Jurkat, Clone E6-1 (cell line): ENCODE results near the gene PGAM4. TPM values are rescaled to one million over a fixed set of nuclear protein-coding genes. Genes with fewer than 3 reads are reported as not detected.
"Not testable (repeated sequence)": the region's sequence is repeated elsewhere in the genome, so short reads cannot be mapped to it uniquely, and the experiment has no call there.

Experiments used
- DNase-seq: peaks from one replicate; pipeline ENCODE4 v3.0.0-alpha.2; 2011; ENCODE audit warnings: low read depth, low spot score
- H3K4me3 ChIP-seq: 2 replicates; pipeline ENCODE4 v1.5.1; 2011; ENCODE audit warnings: mild to moderate bottlenecking, low read length, control low read depth, moderate library complexity
- polyA plus RNA-seq: library from polyadenylated mRNA; unstranded; fragments of >200 nt; gene quantifications from one replicate; pipeline ENCODE4 v1.2.1, GENCODE V29; 2012; ENCODE audit warnings: missing spikeins; ENCODE audit not compliant: insufficient read length, insufficient read depth

The PGAM4 gene
- polyA plus RNA-seq, result 2.0 TPM

DNA sequence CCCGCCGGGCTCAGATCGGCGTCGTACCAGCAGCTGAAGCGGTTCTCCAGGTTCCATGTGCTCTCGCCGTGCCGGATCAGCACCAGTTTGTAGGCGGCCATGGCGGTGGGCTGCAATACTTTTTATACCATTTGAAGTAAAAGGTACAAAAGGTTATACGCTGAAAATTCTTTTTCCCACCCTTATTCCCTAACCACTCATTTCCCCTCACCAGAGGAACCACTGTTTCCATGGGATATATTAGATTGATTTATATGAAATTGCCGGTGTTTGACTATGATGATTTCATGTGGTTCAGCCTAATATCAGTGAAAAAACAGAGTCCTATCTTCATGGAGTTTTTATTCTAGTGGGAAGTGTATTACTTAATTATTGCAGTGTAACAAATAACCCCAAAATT, at the start of gene PGAM4:
TSS of gene PGAM4 (minus strand) at position 101 of the 400 bp plus-strand sequence. CDS start at position 101, 0 bp downstream.
- DNase-seq, result no peak
- H3K4me3 ChIP-seq, result no peak within 1 kb of the TSS

DNA sequence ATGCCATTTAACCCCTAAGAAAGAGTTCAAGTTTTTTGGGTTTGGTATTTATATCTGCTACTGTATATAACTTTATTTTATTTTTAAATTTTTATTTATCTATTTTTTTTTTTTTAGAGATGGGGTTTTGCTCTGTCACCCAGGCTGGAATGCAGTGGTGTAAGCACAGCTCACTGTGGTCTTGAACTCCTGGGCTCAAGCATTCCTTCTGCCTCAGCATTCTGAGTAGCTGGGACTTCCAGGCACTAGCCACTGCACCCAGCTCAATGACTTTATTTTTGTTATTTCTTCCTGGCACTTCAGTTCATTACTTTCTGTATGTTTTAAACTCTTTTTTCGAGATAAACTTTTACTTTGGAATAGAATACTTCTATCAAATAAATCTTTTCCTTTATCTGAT, 42.4 kb upstream of the PGAM4 start:
- no peak for DNase-seq

DNA sequence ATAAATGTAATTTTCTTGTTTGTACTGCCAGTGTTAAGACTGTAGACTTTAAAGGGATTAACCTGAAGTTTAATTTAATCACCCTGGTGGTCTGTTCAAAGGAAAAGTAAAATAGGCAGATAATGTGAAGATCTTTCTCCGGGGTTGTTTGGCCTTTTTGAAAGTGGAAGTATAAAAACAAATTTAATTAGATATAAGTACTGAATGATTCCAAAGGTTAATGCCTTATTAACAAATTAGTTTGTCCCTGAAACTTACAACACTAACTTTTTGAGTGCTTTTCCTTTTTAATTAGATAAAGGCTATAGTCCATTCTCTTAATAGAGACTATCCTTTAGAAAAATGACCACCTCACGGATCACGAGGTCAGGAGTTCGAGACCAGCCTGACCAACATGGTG, 10.4 kb upstream of the PGAM4 start:
- H3K4me3 ChIP-seq, result no peak overlapping the region

More for the DNA sequence above, 42.4 kb upstream of the PGAM4 start:
- no peak overlapping the region for H3K4me3 ChIP-seq

DNA sequence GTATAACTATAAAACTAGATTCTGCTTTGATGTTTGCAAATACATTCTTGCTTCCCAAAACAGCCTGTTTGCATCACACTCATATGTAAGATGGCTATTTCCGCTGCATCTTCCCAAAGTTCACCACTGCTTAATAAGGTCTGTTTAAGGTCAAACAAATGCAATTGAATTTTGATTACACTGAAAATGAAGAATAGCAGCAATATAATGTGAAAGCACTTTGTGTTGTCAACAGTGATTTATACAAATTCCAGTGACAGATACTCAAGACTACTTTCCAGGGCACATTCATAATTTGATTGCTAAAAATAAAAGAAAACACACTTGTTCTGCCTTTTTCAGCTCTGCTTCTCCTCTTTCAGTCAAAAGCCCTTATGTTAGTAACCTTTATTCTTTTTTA, 8.1 kb upstream of the PGAM4 start:
- no peak overlapping the region for H3K4me3 ChIP-seq

More for the DNA sequence above, 10.4 kb upstream of the PGAM4 start:
- no peak for DNase-seq

DNA sequence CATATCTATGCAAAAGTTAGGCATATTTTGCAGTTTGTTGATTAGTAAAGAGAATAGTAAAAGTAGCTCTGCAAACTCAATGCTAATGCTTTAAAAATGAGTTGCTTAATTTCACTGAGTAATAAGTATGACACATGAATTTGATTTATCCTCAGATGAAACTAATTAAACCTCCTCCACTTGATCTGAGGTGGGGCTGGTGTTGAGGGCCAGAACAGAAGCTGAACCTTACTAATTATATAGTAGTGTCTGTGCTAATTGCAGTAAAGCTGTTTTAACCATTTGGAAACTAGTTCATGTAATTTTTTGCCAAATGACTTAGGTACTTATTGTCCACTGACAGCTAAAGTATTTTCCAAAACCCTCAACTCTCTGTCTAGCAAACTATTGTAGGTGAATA, 7.7 kb upstream of the PGAM4 start:
- DNase-seq, result no peak
- no peak overlapping the region for H3K4me3 ChIP-seq

More for the DNA sequence above, 8.1 kb upstream of the PGAM4 start:
- DNase-seq, result no peak

DNA sequence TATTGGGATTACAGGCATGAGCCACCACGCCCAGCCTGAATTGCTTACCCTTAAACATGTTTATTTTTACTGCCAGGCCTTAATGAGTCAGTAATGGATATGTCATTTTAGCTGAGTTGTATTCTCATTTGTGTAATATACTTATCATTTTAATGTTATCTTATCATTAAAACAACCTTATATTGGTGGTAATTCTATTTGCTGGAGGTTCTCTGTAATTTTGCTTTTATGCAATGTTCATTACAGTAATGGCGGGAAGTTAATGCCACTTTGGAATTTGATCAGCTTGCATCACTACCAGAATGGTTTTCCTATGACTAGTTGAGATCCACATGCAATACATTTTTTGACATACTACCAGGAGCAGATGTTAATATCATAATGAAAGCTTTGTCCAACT, 6.3 kb upstream of the PGAM4 start:
- no peak for DNase-seq
- H3K4me3 ChIP-seq, result no peak overlapping the region

DNA sequence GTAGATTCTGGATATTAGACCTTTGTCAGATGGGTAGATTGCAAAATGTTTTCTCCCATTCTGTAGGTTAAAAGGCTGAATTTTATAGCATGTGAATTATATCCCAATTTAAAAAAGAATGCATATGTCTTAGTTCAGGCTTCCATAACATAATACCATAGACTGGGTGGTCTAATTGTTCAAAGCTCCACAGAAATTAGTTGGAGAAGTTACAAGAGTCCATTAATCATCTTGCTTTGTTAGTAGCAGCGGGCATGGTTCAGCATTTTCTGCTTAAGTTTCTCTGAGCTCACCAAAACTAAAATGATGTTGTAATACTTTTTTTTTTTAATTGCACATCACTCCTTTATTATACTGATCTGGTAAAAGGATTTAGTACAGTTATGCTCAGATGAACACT, 1.8 kb downstream of the PGAM4 start:
- H3K4me3 ChIP-seq, result no peak overlapping the region
- no peak for DNase-seq

DNA sequence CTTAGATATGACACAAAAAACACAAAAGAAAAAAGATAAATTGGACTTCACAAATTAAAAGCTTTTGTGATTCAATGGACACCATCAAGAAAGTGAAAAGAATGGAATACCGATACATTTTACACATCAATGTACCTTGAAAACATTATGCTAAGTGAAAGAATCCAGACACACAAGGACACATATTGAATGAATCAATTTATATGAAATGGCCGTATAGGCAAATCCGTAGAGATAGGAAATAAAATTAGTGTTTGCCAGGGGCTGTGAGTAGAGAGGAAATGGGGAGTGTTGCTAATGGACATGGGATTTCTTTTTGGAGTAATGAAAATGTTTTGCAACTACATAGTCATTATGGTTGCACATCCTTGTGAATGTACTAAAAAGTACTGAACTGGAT, 3.1 kb downstream of the PGAM4 start:
- H3K4me3 ChIP-seq, result no peak overlapping the region
- no peak for DNase-seq

DNA sequence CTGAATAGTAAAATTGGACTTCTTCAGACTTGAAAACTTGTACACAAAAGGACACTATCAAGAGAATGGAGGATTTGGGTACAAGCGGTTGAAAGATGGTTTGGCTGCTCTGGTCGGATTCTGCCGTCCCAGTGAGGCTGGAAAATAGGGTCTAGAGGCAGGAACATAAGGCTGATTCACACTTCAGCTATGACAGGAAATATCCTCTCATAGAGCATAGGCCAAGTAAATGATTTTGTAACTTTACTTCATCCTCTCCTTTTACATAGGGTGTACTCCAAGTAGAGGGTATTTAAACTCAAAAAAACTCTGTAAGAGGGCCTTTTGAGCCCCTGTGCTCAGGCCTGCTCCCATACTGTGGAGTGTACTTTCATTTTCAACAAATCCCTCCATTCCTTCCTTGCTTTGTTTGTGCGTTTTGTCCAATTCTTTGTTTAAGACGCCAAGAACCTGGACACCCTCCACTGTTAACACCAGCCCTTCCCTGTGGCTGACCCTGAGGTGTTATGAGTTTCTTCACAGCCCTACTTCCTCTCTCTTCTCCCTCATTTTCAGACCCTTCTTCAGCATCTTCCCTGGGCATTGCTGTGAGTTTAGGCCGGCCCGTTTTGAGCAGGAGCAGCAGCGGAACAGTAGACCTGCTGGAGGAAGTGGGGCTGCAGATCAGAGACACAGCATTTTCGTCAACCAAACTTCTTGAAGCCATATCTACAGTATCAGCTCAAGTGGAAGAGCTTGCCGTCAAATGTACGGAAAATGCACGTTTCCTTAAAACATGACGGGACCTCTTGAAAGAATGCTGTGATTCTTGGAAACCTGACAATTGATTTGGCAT, 7.2 kb downstream of the PGAM4 start:
- DNase-seq, result no peak
- no peak overlapping the region for H3K4me3 ChIP-seq

DNA sequence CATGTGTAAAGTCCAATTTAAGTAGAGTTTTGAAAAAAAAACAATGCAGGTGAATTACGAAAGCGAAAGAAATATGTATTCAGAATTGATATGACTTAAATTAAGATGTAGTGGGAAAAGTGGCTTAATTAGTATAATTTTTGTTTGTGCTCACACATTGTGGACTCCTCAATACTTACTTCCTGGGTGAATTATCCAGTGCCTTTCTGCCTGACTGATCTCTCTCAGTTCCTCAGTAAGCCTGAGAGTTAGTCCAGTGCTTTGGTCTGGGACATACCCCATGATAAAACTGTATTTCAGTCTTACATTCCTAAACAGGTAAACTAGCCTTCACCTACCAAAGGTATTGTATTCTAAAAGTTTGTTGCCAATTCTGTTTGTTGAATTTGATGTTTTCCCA, 8.4 kb downstream of the PGAM4 start:
- no peak overlapping the region for H3K4me3 ChIP-seq
- DNase-seq, result no peak

DNA sequence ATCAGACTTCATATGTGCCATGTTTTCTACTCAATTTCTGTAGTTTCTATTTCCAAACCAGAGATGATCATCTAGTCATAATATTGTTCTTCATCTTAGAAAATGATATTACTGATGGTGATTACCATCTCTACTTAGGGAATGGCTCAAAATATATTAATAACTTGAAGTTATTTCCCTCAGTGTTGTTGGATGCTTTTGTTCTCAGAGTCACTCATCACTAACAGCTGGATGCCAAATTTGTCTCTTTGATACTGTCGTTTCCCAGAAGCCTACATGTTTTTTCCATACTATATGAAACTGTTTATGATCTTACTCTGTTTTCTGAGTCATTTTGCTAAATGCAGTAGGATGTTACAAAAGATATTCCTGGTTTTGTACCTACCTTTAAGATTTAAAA, 8.9 kb downstream of the PGAM4 start:
- no peak for DNase-seq

DNA sequence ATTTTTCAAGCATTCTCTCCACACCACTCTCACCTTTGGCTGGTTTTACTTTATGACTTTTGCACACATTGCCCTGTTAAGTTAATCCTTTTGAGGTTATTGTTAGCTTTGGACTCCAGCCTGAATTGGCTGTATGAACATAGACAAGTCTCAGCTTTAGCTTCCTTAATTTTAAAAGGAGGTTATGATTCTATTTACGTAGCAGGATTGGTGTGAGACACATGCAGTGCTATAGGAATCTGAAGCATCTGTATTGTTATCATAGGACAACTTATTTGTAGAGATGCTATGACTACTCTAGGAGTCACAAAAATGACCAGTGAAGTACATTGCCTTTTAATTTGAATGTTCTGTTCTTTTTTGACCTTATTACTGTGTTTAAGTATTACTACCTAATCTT, 15.7 kb downstream of the PGAM4 start:
- no peak overlapping the region for H3K4me3 ChIP-seq
- no peak for DNase-seq

More for the DNA sequence above, 8.9 kb downstream of the PGAM4 start:
- no peak overlapping the region for H3K4me3 ChIP-seq

DNA sequence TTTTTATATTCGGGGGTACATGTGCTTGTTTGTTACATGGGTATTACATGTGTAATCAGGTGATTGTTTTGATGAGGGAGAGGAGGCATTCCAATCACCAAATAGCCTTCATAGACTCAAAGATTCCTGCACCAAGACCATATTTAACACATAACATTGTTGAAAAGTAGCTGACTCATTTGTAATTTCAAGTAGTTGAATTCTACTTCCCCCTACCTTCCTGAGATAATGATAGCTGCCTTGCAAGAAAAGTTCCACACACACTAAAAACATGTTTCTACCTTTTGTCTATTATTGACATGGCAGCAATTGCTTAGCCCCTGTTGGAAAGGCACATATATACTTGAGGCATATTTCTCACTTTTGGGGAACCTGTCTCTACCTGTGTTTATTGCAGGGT, 16.1 kb downstream of the PGAM4 start:
- no peak overlapping the region for H3K4me3 ChIP-seq
- DNase-seq, result no peak

DNA sequence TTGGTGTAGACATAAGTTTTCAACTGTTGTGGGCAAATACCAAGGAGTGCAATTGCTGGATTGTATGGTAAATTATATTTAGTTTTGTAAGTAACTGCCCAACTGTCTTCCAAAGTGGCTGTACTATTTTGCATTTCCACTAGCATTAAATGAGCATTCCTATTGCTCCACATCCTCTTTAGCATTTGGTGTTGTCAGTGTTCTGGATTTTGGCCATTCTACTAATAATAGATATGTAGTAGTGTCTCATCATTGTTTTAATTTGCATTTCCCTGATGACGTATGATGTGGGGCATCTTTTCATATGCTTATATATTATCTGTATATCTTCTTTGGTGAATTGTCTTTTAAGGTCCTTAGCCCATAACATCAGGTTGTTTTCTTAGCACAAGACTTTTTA, 17.3 kb downstream of the PGAM4 start:
- DNase-seq, result no peak

DNA sequence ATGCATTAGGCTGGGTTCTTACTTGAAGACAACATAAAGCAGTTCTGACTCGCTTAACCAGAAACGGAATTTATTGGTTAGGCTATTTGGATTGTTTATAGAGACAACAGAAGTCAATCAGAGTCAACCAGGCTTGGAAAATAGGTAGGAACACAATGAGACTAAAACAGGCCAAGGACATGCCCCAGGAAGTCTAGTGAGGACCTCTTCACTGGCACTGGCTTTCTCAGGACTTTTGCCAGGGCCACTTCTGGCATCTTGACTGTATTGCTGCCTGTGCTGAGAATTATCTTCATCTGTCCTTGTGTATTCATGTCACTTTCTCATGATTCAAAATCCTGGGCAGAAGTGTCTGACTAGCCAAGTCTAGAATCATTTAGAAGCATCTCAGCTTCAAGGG, 19.6 kb downstream of the PGAM4 start:
- DNase-seq, result no peak
- H3K4me3 ChIP-seq, result no peak overlapping the region

More for the DNA sequence above, 17.3 kb downstream of the PGAM4 start:
- no peak overlapping the region for H3K4me3 ChIP-seq

DNA sequence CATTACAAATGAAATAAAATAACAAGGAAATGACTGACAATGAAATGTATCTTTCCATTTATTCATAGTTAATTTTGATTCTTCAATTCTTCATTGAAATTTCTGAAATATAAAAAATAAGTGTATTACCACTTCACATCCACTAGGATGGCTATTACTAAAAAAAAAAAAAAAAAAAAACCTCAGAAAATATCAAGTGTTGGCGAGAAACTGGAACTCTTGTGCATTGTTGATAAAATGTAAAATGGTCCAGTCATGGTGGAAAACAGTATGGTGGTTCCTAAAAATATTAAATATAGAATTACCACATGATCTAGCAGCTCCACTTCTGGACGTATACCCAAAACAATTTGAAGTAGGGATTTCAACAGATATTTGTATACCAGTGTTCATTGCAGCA, 22.9 kb downstream of the PGAM4 start:
- DNase-seq, result no peak
- no peak overlapping the region for H3K4me3 ChIP-seq

DNA sequence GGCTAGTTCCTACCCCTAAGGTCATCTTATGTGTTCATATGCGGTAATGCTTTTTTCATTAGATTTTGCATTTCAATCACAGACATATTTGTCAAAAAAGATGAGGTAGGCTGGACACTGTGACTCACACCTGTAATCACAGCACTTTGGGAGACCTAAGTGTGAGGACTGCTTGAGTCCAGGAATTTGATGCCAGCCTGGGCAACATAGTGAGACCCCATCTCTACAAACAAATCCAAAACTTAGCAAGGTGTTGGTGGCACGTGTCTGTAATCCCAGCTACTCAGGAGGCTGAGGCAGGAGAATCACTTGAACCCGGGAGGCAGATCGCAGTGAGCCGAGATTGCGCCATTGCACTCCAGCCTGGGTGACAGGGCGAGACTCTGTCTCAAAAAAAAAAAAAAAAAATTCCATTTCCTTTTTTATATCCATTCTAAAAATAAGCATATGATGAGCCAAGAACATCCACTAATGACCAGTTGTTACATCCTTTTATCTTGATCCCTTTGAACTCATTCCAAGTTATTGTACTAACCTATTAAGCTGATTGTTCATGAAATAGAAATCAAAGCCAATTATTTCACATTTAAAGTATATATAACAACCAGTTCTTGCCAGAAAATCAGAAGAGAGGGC, 23.4 kb downstream of the PGAM4 start:
- no peak overlapping the region for H3K4me3 ChIP-seq
- no peak for DNase-seq

DNA sequence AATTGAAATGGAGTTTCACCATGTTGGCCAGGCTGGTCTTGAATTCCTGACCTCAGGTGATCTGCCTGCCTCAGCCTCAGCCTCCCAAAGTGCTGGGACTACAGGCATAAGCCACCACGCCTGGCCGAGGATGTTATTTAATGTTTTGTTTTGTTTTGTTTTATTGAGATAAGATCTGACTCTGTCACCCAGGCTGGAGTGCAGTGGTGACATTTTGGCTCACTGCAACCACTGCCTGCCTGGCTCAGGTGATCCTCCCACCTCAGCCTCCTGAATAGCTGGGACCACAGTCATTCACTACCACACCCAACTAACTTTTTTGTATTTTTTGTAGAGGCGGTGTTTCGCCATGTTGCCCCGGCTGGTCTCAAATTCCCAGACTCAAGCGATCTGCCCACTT, 24.4 kb downstream of the PGAM4 start:
- not testable (repeated sequence) for H3K4me3 ChIP-seq, DNase-seq

DNA sequence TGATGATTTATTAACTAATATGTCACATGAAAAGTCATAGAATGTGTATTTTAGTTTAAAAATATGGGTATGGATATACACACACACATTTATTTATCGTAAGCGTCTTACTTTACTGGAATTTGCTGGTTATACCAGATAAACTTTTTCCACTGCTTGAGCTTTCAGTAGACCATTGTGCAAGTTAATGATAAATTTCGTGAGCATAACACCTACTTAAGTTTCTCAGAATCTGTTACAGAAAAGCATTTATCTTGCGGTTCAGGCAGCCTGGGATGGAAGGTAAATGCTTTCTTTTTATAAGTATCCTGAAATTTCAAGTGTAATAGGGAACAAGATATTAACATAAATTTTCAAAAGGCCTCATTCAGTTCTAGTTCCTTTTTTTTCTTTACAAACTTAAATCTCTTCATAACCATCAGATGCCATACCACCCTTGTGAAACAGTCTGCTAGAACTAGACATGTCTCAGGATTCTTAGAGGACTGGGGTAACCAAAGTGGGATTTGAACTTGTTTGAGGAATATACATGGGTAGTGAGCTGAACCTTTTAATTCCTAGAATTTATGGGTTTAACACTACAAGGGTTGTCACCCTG, 31.3 kb downstream of the PGAM4 start:
- H3K4me3 ChIP-seq, result no peak overlapping the region
- DNase-seq, result no peak

DNA sequence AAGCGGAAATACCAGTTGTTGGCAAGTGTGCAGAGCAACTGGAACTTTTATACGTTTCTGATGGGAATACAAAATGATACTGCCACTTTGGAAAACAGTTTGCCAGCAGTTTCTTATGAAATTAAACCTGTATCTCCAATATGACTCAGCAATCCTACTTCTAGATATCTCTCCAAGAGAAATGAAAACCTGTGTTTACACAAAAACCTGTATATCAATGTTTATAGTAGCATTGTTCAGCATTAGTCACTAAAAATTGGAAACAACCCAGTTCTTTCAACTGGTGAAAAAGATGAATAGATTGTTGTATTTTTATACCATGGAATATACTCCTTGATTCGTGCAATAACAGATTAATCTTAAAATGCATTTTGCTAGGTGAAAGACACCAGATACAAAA, 32.1 kb downstream of the PGAM4 start:
- H3K4me3 ChIP-seq, result no peak overlapping the region
- DNase-seq, result no peak
